HG03354 (cell line): Measurements from ENCODE around the gene SLC2A5.

Source experiments
- ATAC-seq: cut with Tn5 transposase; IDR thresholded peaks from one replicate; pipeline ENCODE4 v1.9.1; 2021; ENCODE audit warnings: mild to moderate bottlenecking; ENCODE audit not compliant: unreplicated experiment, poor library complexity, severe bottlenecking

Gene SLC2A5

DNA sequence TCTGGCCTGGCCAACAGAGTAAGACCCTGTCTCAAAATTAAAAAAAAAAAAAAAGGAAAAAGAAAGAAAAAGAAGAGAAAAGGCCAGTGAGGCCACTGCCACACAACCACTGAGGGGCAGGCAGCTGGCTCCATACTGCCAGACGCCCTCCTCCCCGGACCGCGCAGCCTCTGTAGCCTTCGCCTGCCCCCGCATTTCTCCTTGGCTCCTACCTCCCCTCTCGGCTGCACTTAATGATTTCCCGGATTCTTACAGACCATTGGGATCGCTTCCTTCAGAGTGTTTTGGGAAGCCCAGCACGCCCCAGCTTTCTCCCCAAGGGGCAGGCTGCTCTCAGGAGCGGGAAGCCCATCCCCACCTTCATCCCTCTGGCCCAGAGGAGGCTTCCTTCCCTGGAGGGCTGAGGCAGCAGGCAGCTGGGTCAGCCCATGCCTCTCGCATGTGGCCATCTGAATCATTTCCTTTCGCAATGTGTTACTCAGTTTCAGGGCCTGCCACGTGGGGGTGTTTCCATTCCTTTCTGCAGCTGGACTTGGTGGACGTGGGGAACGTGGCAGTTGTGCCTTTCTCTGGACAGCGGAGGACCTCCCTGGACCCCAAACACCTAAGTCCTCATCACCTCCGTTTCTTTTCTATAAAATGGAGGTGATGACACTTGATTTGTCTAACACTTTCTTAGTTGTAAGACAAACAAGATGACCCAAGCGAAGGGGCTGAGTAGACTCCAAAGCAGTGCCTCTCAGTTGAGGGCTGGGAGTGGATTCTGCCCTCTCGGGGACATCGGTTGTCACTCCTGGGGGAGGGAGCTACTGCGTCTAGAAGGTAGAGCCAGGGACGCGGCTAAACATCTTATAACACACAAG is 2.3 kb downstream of the SLC2A5 start:
- ATAC-seq: no peak

DNA sequence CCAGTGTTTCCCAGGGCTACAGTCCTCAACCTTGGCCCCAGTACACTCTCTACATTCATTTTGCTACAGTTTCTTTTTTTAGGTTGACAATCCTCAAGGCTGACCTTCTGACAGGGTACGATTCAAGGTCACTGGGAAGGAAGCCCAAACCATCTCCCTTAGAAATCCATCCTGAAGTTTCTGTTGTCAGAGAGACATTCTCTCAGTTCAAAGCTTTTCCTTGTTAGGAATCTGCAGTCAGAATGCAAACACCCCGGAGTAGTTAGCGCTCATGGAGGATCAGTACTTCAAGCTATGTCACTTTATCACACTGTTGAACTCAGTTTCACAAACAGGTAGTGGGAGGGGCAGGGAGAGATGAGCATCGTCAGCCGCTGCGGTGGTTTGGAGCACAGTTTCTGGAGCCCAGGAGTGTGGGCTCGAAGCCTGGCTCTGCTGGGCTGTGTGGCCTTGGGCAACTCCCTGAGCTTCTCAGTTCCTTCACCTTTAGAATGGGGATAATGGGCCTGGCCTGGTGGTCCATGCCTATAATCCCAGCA is 4.2 kb downstream of the SLC2A5 start:
- ATAC-seq: no peak

DNA sequence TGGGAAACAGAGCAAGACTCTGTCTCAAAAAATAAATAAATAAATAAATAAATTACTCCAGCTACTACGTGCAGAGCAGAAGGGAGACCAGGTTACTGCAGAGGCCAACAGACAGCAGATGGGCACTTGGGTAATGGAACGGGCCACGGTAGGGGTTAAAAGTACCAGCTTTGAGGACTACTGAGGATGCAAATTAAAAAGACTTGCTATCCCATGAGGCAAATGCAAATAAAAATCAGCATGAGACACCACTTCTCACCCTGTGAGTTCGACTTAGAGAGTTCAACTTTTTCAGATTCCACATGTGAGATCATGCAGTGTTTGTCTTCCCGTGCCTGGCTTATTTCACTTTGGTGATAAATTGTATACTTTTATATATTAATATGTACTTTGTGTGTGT is 6.6 kb downstream of the SLC2A5 start:
- ATAC-seq: no peak

DNA sequence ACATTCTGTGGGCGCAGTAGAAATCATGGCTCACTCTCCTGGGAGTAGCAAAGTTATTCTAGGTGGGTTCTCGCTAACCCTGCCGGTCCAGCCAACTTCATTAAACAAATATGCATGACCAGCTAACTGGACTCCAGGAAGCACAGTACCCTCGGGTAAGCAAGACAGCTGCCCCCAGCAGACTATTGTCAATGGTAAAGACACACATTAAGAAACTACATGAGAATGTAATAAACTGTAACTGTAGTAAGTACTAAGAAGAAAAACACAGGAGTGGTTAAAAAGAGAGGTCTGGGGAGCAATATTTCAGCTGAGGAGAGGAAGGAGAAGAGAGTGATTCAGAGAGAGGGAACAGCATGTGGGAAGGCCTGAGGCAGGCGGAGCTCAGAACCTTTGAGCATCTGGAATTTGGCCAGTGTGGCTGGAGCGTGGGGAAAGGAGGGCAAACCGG is 7.4 kb downstream of the SLC2A5 start:
- ATAC-seq: no peak

DNA sequence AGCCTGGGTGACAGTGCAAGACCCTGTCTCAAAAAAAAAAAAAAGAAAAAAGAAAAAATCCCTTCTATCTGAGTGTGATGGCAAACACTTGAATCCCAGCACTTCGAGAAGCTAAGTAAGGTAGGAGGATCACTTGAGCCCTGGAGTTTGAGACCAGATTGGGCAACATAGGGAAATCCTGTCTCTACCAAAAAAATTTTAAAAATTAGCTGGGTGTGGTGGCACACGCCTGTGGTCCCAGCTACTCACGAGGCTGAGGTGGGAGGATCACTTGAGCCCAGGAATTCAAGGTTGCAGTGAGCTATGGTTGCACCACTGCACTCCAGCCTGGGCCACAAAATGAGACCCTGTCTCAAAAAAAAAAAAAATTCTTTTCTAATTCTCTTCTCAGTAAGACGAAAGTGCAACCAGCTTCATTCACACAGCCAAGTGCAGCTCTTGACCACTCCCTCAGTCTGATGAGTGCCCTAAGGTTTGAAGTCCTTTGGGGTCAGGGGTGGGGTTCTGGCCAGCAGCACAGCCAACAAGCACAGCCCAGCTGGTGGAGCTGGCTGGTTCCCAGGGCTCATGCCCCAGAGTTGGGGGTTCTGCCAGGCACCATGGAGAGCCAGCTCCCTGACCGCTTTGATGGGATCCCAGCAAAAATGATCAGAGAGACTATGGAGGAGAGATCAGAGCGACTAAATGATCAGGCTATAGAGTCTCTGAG is 8.0 kb downstream of the SLC2A5 start:
- no peak for ATAC-seq

DNA sequence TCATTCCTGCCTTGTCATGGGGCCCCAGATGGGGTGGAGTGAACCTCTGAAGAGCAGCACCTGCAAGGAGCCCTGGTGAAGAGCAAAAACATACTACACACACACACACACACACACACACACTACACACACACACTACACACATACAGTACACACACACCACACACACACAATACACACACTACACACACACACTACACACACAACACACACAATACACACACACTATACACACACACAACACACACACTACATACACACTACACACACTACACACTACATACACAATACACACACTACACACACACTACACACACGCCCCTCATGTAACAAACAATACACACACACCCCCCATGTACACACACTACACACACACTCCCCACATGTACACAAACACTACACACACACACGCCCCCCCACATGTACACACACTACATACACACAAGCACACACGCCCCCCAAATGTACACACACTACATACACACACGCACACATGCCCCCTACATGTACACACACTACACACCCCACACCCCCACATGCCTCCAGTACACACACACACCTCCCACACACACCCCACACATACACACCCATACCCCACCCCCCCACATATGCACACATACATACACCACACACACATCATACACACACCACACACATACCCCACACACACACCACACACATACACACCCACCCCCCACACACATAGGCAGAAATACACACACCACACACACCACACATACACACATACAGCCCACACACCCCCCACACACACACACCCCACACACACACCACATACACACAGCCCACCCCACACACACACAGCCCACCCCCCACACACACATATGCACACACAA is 9.3 kb downstream of the SLC2A5 start:
- ATAC-seq: no peak

DNA sequence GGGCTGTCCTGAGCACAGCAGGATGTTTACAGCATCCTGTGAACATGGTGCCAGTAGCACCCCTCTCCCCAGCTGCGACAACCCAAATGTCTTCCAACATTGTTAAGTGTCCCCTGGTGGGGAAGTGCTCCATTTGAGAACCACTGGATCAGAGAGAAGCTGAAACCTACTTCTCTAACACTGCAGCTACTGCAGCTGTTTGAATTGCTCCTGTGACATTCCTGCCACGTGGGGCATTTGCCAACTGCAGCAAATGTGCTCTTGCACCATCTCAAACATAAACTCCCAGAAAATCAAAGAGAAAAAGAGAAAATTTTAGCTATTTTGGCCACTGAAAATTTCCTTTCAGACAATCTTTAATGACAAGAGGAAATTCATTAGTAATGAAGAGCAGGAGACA is 11.0 kb downstream of the SLC2A5 start:
- no peak for ATAC-seq

DNA sequence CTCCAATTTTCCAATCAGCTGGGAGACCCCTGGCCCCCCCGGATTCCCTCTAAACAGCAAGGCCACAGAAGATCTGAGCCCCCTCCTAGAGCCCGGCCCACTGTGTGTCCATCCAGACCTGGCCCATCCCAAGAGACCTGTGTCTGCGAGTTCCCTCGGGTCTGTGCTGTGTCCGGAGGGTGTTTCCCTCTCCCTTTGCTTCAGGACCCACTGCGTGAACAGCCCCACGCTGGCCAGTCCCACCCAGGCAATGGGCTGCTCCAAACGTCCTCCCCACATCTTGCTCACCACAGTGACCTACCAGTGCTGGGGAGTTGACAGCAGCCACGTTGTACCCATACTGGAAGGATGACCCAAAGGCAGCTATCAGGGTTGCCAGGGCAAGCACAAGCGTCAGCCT is 11.6 kb downstream of the SLC2A5 start:
- ATAC-seq: no peak

DNA sequence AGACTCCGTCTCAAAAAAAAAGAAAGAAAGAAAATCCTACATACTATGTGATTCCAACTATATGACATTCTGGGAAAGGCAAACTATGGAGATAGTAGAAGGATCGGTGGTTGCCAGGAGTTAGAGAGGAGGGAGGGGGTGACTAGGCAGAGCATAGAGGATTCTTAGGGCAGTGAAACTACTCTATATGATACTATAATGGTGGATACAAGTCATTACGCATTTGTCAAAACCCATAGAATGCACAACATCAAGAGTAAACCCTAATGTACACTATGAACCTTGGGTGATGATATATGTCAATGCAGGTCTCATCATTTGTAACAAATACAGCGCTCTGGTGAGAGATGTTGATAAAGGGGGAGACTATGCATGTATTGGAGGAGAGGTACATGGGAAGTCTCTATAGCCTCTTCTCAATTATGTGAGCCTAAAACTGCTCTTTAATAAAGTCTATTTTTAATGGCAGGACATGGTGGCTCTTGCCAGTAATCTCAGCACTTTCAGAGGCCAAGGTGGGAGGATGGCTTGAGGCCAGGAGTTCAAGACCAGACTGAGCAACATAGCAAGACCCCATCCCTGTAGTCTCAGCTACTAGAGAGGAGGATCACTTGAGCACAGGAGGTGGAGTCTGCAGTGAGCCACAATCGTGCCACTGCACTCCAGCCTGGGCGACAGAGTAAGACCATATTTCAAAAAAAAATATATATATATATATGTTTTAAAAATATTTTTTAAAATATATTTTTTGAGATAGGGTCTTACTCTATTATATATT is 17.0 kb downstream of the SLC2A5 start:
- no peak for ATAC-seq

DNA sequence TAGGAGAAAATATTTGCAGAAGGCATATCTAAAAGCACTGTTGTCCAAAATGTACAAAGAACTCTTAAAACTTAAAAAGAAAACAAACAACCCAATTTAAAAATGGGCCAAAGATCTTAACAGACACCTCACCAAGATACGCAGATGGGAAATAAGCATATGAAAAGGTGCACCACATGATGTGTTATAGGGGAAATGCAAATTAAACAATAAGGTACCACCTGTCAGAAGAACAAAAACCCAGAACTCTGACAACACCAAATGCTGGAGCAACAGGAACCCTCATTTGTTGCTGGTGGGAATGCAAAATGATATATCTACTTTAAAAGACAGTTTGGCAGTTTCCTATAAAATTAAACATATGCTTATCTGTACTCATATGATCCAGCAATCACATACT is 18.1 kb downstream of the SLC2A5 start:
- ATAC-seq: no peak

DNA sequence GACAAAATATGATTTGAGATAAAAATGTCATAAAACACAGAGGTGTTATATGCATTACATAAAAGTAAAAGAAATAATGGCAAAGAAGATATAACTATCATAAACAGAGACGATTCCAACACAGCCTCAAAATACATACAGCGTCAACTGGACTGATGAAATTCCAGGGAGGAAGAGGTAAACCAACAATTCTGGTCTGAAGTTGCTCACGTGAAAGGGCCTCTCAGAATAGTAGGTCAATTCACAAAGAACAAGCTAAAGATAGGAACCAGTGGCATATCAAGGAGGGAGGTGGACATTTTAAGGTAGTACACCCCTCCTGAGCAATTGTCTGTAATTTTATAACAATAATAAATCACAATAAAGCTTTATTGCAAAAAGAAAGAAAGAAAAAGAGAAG is 18.6 kb downstream of the SLC2A5 start:
- ATAC-seq: no peak

DNA sequence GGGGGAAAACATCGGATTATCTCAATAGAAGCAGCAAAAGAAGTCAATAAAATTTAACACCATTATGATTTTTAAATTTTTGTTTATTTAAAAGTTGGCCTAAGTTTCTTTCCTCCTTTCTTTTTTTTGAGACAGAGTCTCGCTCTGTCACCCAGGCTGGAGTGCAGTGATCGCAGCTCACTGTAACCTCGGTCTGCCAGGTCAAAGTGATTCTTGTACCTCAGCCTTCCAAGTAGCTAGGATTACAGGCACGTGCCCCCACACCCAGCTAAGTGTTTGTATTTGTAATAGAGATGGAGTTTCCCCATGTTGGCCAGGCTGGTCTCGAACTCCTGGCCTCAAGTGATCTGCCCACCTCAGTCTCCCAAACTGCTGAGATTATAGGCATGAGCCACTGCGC is 20.9 kb downstream of the SLC2A5 start:
- no peak for ATAC-seq

DNA sequence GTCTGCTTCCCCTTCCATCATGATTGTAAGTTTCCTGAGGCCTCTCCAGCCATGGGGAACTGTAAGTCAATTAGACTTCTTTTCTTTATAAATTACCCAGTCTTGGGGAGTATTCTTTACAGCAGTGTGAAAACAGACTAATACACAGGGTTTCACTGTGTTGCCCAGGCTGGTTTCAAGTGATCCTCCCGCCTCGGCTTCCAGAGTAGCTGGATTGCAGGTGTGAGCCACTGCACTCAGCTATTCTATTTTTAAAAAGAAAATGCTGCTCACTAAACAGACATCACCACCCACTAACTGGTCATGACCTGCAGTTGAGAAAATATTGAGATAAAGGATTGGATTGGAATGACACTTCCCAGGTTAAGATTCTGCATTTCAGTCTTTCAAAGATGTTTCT is 22.4 kb downstream of the SLC2A5 start:
- no peak for ATAC-seq

DNA sequence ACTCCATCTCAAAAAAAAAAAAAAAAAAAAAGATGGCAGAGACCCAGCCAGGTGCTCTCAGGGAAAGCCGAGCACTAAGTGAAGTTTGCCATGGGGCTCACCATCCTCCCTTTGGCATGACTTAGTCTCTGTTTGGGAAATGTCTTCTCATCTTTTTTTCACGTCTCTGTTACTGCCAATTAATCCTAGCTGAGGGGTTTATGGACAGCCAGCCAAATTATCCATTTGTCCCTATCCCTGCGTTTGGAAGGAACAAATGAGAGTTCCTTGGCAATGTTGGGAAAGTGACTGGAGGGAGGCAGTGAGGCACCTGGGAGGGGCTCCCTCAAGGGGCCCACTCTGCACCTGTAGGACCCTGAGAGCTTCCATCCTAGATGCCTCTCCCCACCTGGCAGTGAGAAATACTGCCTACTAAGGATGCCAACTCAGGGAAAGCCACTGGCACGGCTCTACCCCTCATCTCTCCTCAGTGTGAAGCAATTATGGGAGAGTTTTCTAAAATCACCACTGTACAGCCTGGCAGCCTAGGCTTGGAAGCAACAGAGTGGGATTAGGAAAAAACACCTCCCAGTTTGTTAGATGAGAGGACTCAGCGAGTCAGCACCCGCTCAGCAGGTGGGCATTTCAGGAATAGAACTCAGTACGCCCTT is 23.4 kb downstream of the SLC2A5 start:
- no peak for ATAC-seq

DNA sequence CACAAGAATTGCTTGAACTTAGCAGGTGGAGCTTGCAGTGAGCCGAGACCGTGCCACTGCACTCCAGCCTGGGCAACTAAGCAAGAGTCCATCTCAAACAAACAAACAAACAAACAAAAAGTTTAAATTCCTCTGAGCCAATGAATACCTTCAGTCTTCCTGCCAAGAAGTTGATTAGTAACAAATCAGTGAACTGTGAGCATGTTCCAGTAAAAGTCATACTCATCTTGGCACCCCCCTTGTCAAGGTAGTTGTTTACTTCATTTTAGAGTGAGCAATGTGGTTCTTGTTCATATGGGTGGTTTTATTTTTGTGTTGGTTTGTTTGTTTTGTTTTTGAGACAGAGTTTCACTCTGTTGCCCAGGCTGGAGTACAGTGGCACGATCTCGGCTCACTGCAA is 25.2 kb downstream of the SLC2A5 start:
- ATAC-seq: no peak

DNA sequence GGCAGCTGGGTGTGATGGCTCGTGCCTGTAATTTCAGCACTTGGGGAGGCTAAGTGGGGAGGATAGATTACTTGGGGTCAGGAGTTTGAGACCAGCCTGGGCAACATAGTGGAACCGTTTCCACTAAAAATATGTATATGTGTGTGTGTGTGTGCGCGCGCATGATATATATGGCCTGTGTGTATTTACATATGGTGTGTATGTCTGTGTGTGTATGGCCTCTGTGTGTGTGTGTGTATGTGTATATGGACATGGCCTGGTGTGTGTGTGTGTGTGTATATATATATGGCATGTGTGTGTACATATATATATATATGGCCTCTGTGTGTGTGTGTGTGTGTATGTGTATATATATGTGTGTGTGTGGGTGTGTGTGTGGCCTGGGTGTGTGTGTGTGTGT is 27.2 kb downstream of the SLC2A5 start:
- ATAC-seq: no peak

DNA sequence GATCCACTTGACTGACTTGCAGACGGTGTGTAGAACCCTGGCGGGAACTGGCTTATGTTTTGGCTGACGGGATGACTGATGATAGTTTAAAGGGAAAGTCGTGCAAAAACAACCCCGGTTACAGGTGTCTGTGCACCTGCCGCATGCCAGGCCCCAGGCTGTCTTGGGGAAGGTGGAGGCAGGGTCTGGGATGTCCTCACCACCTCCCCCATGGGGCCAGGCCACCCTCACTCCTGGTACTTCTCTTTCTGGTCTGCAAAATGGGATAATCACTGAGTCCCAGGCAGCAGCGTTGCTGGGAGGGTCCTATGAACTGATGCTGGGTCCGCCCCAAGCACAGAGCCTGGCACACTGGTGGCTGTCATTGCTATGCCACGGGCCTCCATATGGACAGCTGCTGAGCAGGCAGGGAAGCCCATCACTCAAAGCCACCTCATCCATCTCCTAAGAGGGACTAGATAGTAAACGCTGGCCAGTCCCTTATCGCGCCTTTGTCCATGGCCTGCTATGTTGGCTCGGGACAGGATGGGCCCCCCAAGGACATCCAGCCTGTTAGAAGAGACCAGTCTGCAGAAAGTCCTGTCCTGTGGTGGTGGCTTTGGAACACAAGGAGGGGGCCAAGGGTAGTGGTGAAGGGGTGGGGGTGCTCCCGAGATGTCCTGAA is 28.2 kb downstream of the SLC2A5 start:
- ATAC-seq: no peak

DNA sequence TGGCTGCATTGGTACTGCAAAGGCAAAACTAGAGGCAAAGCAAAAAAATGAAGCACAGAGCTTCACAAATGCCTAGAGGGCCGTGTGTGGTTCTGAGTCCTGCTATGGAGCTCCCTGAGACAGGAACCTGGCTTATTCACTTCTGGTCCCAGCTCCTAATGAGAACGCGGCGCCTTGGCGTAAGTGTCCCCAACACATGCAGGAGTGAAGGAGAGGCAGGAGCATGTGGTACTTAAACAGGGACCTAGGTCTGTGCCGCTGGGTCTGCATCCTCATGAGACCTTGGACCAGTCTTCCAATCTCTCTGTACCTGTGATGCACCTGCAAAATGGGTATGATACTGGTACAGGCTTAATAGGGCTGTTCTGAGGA is 28.8 kb downstream of the SLC2A5 start:
- ATAC-seq: no peak
